Measurements from ENCODE around the gene FBXL2.

Gene FBXL2

DNA sequence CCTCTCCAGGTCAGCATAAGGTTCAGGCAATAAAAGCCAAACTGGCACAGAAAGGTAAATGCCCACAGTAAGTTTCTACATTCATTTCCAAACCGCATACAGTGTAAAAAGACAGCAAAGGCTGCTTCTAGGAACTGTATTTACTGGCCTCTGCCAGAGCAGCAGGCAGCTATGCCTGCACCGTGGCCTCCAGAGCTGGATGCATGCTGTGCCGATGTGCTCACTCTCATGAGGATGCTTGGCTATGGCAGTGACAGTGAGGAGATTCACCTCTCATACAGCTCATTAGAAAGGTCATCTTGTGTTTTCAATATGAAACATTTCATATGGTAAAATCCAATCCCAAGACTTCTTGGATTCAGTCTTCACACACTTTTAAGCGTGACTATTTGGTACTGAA, 112.7 kb downstream of the FBXL2 start:
- H3K4me1 ChIP-seq (ENCODE audit: low read length): no peaks in the 10 kb centered on the region
- TF ChIP-seq EZH2phosphoT487 (IDR thresholded peaks at IDR 0.05; ENCODE audit: low read depth): no peak
- TF ChIP-seq, protein P1, sequence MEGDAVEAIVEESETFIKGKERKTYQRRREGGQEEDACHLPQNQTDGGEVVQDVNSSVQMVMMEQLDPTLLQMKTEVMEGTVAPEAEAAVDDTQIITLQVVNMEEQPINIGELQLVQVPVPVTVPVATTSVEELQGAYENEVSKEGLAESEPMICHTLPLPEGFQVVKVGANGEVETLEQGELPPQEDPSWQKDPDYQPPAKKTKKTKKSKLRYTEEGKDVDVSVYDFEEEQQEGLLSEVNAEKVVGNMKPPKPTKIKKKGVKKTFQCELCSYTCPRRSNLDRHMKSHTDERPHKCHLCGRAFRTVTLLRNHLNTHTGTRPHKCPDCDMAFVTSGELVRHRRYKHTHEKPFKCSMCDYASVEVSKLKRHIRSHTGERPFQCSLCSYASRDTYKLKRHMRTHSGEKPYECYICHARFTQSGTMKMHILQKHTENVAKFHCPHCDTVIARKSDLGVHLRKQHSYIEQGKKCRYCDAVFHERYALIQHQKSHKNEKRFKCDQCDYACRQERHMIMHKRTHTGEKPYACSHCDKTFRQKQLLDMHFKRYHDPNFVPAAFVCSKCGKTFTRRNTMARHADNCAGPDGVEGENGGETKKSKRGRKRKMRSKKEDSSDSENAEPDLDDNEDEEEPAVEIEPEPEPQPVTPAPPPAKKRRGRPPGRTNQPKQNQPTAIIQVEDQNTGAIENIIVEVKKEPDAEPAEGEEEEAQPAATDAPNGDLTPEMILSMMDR (IDR thresholded peaks at IDR 0.05; ENCODE audit: low read depth, low read length): no peak

DNA sequence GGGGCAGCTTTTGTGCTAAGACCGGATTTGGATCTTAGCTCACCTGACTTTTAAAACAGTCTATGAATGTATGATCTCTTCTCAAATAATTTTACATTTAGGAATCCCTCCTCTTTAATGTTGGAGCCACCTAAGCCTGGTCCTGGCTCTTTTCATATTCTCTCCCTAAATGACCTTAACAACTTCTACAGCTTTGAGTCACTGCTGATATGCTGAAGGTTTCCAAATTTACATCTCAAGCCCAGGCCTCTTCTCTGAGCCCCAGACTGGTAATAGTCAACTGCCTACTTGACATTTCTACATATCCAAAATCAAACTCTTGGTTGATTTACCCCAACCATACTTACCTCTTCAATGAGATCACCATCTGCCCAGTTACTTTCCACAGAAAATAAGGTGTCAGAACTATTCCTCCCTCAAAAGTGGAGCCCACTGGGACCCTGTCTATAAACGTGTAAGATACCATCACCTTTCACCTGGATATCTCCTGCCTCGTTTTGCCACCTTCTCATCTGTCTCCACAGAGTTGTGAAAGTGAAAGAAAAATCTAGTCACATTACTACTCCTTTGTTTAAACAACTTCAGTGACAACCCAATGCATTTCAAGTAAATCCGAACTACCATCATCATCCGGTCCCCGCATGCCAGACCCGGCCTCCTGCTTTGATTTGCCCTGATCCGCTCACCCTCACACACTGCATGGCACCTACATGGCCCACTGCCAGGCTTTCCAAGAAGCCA, 114.2 kb downstream of the FBXL2 start:
- no peaks in the 10 kb centered on the region for H3K27me3 ChIP-seq (ENCODE audit: low read depth, low read length)
- no peaks in the 10 kb centered on the region for H3K9me3 ChIP-seq (ENCODE audit: insufficient read depth, low read length)
- peaks cover 75% of the 10 kb centered on the region for H3K36me3 ChIP-seq (replicated peaks; ENCODE audit: low read depth, low read length)
- TF ChIP-seq, protein P1 (IDR thresholded peaks at IDR 0.05; ENCODE audit: low read depth, low read length): no peak
- no peak for TF ChIP-seq EZH2phosphoT487 (IDR thresholded peaks at IDR 0.05; ENCODE audit: low read depth)
- H3K27ac ChIP-seq (ENCODE audit: low read length): no peak overlapping the region
- H2AFZ ChIP-seq (ENCODE audit: low read depth, low read length): no peak overlapping the region
- no peaks in the 10 kb centered on the region for H4K20me1 ChIP-seq (ENCODE audit: insufficient read depth, low read length)
- H3K4me3 ChIP-seq (ENCODE audit: low read length): no peak overlapping the region
- no peaks in the 10 kb centered on the region for H3K79me2 ChIP-seq (ENCODE audit: low read length)
- H3K4me2 ChIP-seq (ENCODE audit: low read length): no peak overlapping the region
- no peak overlapping the region for H3K9ac ChIP-seq (ENCODE audit: low read length)
- H3K4me1 ChIP-seq (ENCODE audit: low read length): no peaks in the 10 kb centered on the region

More for the DNA sequence above, 112.7 kb downstream of the FBXL2 start:
- H3K9me3 ChIP-seq (ENCODE audit: insufficient read depth, low read length): no peaks in the 10 kb centered on the region
- no peak overlapping the region for H3K4me3 ChIP-seq (ENCODE audit: low read length)
- H3K36me3 ChIP-seq (replicated peaks; ENCODE audit: low read depth, low read length): peaks cover 77% of the 10 kb centered on the region
- H2AFZ ChIP-seq (ENCODE audit: low read depth, low read length): no peak overlapping the region
- H3K79me2 ChIP-seq (ENCODE audit: low read length): no peaks in the 10 kb centered on the region
- no peak overlapping the region for H3K4me2 ChIP-seq (ENCODE audit: low read length)
- H3K27me3 ChIP-seq (ENCODE audit: low read depth, low read length): no peaks in the 10 kb centered on the region
- H3K27ac ChIP-seq (ENCODE audit: low read length): no peak overlapping the region
- H4K20me1 ChIP-seq (ENCODE audit: insufficient read depth, low read length): no peaks in the 10 kb centered on the region
- no peak overlapping the region for H3K9ac ChIP-seq (ENCODE audit: low read length)

DNA sequence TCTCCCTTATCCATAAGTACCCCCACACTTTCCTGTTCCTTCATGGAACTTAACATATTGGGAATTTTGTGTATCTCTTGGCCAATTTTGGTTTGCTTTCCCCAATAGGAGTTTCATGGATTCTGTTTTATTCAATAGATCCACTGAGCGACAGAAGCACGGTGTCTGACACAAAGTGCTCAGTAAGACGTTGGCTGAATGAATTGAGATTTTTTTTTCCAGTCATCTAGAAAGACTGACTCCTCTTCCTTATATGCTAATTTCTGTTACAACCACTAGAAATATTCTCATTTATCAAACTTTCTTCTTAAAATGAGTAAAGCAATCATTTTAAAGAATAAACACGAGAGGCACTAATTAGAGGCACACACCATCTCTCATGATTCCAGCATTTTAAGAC, 114.9 kb downstream of the FBXL2 start:
- H4K20me1 ChIP-seq (ENCODE audit: insufficient read depth, low read length): no peaks in the 10 kb centered on the region
- H3K4me1 ChIP-seq (ENCODE audit: low read length): no peaks in the 10 kb centered on the region
- no peak overlapping the region for H3K4me2 ChIP-seq (ENCODE audit: low read length)
- no peak overlapping the region for H3K4me3 ChIP-seq (ENCODE audit: low read length)
- TF ChIP-seq, protein P1 (IDR thresholded peaks at IDR 0.05; ENCODE audit: low read depth, low read length): no peak
- no peak for TF ChIP-seq EZH2phosphoT487 (IDR thresholded peaks at IDR 0.05; ENCODE audit: low read depth)
- no peak overlapping the region for H2AFZ ChIP-seq (ENCODE audit: low read depth, low read length)
- H3K27ac ChIP-seq (ENCODE audit: low read length): no peak overlapping the region
- no peaks in the 10 kb centered on the region for H3K79me2 ChIP-seq (ENCODE audit: low read length)
- H3K27me3 ChIP-seq (ENCODE audit: low read depth, low read length): no peaks in the 10 kb centered on the region
- H3K9ac ChIP-seq (ENCODE audit: low read length): no peak overlapping the region
- H3K36me3 ChIP-seq (replicated peaks; ENCODE audit: low read depth, low read length): peaks cover 76% of the 10 kb centered on the region
- H3K9me3 ChIP-seq (ENCODE audit: insufficient read depth, low read length): no peaks in the 10 kb centered on the region

DNA sequence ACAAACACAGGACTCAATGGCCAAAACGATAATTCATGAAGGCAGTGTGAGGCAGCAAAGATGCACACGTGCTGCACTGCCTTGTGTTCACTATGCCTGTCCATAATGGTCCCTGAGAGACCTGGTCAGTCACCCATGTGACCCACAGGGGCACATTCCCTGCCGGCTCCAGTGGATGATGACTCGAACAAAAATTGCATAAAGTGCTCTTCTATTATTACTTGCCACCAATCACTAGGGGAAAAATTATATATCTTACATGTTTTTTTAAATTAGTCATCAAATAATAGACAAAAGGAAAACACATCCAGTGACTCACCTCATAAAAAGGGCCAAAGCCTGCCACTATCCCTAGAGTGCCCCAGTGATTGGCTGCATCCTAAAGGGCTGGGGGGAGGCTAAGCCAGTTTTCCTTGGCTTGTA, 115.5 kb downstream of the FBXL2 start:
- Histone ChIP-seq H3K9ac (ENCODE audit: low read length) (no peak overlapping the region), H4K20me1 (ENCODE audit: insufficient read depth, low read length) (no peaks in the 10 kb centered on the region), H3K27ac (ENCODE audit: low read length) (no peak overlapping the region), H3K36me3 (replicated peaks; ENCODE audit: low read depth, low read length) (peaks cover 80% of the 10 kb centered on the region), H2AFZ (ENCODE audit: low read depth, low read length) (no peak overlapping the region), H3K9me3 (ENCODE audit: insufficient read depth, low read length) (no peaks in the 10 kb centered on the region), H3K79me2 (ENCODE audit: low read length) (no peaks in the 10 kb centered on the region), H3K4me1 (ENCODE audit: low read length) (no peaks in the 10 kb centered on the region), H3K4me3 (ENCODE audit: low read length) (no peak overlapping the region), H3K4me2 (ENCODE audit: low read length) (no peak overlapping the region), H3K27me3 (ENCODE audit: low read depth, low read length) (no peaks in the 10 kb centered on the region)
- TF ChIP-seq, protein P1 (IDR thresholded peaks at IDR 0.05; ENCODE audit: low read depth, low read length): no peak
- no peak for TF ChIP-seq EZH2phosphoT487 (IDR thresholded peaks at IDR 0.05; ENCODE audit: low read depth)

Data from OCI-LY3 (cell line).